AG08395 (cell line): ENCODE results near the gene AHI1.

ENCODE experiments used
- DNase-seq: peaks from one replicate; pipeline ENCODE4 v3.0.0; 2012; ENCODE audit warnings: mixed read lengths, low spot score

AHI1 gene

GRCh38 chr6:135451617-135452190 is 45.8 kb downstream of the AHI1 start:
- DNase-seq, result peak; percentile 15

- DNase-seq, result no peak
Measured at GRCh38 chr6:135449246-135449645, 48.3 kb downstream of the AHI1 start.

GRCh38 chr6:135440087-135440792 is 57.3 kb downstream of the AHI1 start:
- DNase-seq, result no peak

- DNase-seq, result no peak
Measured at GRCh38 chr6:135439549-135439948, 58.0 kb downstream of the AHI1 start.

DNA sequence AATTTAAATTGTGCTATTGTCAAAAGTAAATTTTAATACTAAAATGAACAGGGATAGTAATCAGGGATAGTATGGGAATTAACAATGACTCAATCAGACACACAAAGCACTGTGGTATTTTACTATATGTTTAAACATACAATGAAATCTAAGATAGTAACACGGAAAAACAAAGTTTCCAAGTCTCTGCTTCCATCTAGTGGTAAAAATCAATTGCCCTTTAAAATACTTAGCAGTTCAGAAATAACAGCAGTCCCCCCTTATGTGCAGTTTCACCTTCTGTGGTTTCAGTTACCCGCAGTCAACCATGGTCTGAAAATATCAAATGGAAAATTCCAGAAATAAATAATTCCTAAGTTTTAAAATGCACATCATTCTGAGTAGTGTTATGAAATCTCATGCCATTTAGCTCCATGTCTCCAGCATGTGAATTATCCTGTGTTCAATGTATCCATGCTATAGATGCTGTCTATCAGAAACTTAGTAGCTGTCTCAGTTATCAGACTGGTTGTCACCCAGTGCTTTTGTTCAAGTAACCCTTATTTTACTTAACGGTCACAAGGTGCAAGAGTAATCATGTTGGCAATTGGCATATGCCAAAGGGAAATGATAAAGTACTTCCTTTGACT is 58.5 kb downstream of the AHI1 start:
- DNase-seq, result no peak

- DNase-seq, result no peak
Measured at GRCh38 chr6:135434991-135435390, 62.5 kb downstream of the AHI1 start.

- no peak for DNase-seq
Measured at GRCh38 chr6:135434095-135434494, 63.4 kb downstream of the AHI1 start.

DNA sequence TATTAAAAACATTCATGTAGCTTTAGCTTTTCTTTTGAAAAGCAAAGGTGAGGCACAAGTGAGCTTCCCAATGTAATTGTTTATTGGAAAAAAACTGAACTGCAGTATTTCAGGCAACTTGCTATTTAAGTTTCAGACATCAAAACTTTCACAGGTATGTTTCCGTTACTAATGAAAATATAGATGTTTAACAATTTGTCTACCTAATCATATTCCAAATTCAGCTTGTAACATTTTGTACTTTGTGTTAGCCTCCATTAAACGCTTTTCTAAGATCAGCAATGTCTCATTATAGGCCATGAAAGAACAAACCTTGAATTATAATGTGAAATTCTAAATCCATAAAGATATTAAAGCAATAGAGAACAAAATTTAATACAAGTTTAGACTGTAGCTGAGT is 69.5 kb downstream of the AHI1 start:
- no peak for DNase-seq

DNA sequence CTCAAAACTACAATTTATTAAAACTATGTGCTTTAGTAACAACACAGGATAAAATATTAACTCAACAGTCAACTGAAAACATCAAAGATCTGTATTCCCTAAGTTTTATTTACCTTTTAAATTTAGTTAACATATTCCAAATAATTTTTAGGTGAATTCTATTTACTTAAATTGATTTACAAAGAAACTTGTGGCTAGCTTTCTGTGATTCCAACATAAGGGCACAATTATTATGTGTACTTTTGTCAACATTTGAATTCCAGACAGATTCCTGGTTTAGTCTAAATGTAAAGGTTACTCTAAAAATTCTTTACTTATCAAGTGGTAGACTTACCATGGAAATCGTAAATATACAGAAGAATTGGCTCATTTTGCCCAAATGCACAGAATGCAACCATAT is 70.7 kb downstream of the AHI1 start:
- DNase-seq, result no peak

- DNase-seq, result no peak
Measured at GRCh38 chr6:135424385-135424784, 73.2 kb downstream of the AHI1 start.

- peak; percentile 44 for DNase-seq
Measured at GRCh38 chr6:135423649-135424128, 73.9 kb downstream of the AHI1 start.

GRCh38 chr6:135419162-135419561 is 78.4 kb downstream of the AHI1 start:
- DNase-seq, result peak; percentile 2

DNA sequence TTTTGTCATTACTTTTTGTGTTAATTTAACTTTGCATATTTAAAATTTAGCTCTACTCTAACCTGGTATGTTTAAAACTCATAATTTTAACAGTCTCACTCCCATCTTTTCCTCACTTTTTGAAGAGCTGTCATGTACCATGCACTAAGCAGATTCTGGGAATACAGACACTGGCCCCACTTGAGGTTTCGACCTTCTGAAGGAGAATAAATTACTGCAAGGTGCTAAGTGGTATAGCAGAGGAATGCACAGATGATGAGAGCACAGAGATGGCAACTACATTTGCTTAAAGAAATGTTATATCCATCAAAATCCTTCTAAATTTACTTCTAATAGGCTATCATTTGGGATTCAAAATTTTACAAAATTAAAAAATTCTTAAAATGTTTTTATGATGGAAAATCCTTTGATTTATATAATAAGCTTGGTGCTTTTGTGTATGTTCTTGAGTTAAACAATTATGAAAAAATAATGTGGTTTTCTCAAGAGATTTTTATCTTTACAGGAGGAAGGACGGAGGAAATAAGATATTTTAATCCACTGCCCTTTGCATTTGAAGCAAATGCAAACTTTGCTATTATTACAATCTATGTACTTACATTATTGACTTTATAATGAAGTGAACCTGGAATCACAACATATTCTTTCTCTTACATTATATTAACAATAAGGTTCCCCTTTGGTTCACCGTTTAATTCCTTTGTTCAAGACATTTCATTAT is 79.3 kb downstream of the AHI1 start:
- no peak for DNase-seq

- no peak for DNase-seq
Measured at GRCh38 chr6:135412761-135413160, 84.8 kb downstream of the AHI1 start.

DNA sequence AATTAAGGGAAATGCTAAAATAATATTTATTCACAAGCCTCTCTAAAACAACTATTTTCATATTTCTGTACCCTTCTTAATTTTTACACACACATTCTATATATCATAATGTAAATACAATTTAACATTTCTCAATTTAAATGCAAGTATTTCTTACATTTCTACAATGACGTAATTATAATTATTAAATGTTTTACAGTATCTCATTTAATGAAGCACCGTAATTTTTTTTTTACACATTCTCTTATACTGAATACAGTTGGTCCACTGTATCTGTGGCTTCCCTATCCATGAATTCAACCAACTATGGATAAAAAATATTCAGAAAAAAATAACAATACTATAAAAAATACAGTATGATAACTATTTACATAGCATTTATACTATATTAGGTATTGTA is 85.7 kb downstream of the AHI1 start:
- no peak for DNase-seq

DNA sequence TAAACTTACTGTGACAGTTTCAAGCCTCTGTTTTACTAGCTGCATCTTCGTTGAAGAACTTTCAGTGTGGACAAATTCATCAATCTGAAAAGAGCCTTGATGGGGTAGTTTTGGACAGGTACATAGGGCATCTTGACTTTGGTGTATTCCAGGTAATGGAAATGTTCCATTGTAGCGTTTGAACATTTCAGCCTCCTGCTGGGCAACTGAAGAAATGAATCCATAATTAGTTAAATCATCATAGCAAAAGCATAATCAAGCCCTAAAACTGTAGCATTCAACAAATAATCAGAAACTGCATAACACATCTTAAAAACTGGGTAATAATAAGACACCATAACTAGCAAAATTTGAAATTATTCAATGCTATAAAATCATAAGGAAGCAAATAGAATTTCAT is 86.2 kb downstream of the AHI1 start:
- DNase-seq, result peak; percentile 3

DNA sequence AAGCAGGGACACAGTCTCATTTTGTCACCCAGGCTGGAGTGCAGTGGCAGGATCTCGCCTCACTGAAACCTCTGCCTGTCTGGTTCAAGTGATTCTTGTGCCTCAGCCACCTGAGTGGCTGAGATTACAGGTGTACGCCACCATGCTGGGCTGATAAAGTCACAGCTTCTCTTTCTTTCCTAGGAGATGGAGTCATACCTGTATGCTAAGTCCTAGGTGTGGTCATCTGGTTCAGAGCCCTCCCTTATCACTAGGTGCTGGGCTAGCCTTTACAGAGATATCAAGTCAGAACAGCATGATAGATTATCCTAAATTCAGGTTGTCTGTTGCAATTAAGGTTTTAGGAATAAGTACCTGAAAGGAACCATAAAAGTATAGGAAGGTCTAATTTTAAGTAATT is 86.7 kb downstream of the AHI1 start:
- no peak for DNase-seq

GRCh38 chr6:135403584-135403983 is 94.0 kb downstream of the AHI1 start:
- no peak for DNase-seq

- no peak for DNase-seq
Measured at GRCh38 chr6:135402311-135402710, 95.2 kb downstream of the AHI1 start.

DNA sequence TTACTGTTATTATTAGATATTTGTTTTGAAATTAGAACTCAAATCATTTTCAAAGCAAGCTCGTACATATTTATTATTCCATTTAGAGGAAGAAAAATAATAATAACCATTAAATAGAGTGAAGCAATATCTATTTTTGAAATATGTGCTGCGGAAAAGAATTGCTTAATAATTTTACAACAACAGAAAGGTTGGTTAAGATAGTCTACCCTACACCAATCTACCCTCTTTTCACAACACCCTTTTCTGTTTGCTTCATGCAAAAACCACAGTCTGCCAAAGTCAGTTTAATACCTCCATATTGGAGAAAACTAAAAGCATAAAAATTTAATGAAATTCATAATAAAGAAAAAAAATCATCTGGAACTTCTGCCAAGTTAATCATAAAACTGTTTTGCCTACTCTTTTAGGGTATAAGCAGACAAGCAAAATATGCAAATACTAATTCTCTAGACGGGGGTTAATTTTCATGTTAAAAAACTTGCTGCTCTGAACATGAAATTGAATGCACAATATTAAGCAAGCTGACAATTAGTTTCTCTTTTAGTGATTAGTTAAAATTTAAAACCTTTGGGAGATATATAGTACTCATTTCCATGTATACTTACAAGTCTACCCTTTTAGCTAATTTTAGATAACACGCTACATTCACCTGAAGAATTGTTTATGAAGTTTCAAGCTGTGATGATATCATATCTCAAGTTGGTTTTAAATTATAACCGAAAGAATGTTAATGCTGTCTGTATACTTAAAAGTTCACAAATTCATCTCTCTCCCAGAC is 100.2 kb downstream of the AHI1 start:
- no peak for DNase-seq

DNA sequence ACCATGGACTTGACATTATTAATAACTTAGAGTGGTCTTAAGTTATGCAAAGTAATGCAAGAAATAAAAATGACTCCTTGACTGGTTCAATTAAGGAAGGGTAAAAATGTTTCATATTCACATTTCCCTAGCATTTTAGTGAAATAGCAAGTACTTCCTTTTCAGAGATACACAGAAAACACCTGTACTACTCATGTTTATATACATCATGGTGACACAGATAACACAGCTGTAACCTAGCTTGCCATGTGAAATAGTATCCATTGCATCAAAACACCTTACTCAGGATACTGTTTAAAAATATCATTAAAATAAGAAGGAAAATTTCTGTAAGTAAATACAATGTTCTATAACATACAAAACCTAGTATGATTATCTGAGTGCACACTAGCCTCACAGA is 102.4 kb downstream of the AHI1 start:
- no peak for DNase-seq

DNA sequence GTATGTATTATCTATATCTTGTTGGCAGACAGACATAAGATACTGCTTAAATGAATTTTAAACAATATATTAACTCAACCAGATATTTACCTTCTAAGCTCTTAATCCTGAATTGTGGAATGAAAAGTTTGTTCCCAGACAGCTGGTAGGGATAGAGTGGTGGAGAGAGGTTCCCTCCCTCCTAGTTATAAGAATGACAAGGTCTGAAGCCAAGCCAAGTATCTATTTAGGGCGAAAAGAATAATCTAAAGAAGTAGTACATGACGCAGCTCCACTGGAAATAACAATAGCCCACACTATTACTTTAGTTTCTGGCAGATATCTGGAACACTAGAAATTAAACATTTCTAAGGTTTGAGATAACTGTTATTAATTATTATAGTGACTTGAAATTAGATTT is 104.3 kb downstream of the AHI1 start:
- no peak for DNase-seq
